HL-60 (cell line): ENCODE measurements around the gene ZP4.

Experiments used
- DNase-seq, 2 experiments: peaks; one replicate each; pipeline ENCODE4 v3.0.0-alpha.2; 2010 to 2020; ENCODE audit warnings: low read depth in 1 of 2, low spot score in 1 of 2
- H3K27ac ChIP-seq: fragments of 250-450 bp; sonication (Bioruptor Pico); replicated peaks from 2 replicates; pipeline ENCODE4 v1.5.1; 2020; ENCODE audit warnings: mild to moderate bottlenecking, moderate library complexity
- H3K27me3 ChIP-seq: fragments of 250-450 bp; sonication (Bioruptor Pico); 2 replicates; pipeline ENCODE4 v1.5.1; 2021; ENCODE audit warnings: mild to moderate bottlenecking, moderate library complexity; ENCODE audit not compliant: insufficient read depth, poor library complexity, severe bottlenecking
- H3K4me3 ChIP-seq: replicated peaks from 2 replicates; pipeline ENCODE4 v1.5.1; 2011; ENCODE audit warnings: mild to moderate bottlenecking, control low read depth, low read length; ENCODE audit not compliant: insufficient read depth
- GABPA ChIP-seq: IDR thresholded peaks from 2 replicates; pipeline ENCODE4 v1.6.1; 2012; ENCODE audit warnings: low read depth
- POLR2AphosphoS5 ChIP-seq: IDR thresholded peaks from 2 replicates; pipeline ENCODE4 v1.6.1; 2012; ENCODE audit warnings: low read depth
- REST ChIP-seq: IDR thresholded peaks from 2 replicates; pipeline ENCODE4 v1.6.1; 2012; ENCODE audit warnings: low read depth; ENCODE audit not compliant: insufficient replicate concordance
- SPI1 ChIP-seq: IDR thresholded peaks from 2 replicates; pipeline ENCODE4 v1.6.1; 2012; ENCODE audit warnings: low read depth, mild to moderate bottlenecking, borderline replicate concordance
- long read RNA-seq: library from polyadenylated mRNA; unstranded; transcript quantifications from one replicate; pipeline ENCODE4 v2.0.0, GENCODE V29; 2020
- TF ChIP-seq, protein P1 (sequence below): IDR thresholded peaks from one replicate; pipeline ENCODE4 v1.5.1; 2011; ENCODE audit warnings: low read length, control low read depth, inconsistent platforms; ENCODE audit not compliant: insufficient read depth

The ZP4 gene, protein sequence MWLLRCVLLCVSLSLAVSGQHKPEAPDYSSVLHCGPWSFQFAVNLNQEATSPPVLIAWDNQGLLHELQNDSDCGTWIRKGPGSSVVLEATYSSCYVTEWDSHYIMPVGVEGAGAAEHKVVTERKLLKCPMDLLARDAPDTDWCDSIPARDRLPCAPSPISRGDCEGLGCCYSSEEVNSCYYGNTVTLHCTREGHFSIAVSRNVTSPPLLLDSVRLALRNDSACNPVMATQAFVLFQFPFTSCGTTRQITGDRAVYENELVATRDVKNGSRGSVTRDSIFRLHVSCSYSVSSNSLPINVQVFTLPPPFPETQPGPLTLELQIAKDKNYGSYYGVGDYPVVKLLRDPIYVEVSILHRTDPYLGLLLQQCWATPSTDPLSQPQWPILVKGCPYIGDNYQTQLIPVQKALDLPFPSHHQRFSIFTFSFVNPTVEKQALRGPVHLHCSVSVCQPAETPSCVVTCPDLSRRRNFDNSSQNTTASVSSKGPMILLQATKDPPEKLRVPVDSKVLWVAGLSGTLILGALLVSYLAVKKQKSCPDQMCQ
- long read RNA-seq, result 0 reads

DNA sequence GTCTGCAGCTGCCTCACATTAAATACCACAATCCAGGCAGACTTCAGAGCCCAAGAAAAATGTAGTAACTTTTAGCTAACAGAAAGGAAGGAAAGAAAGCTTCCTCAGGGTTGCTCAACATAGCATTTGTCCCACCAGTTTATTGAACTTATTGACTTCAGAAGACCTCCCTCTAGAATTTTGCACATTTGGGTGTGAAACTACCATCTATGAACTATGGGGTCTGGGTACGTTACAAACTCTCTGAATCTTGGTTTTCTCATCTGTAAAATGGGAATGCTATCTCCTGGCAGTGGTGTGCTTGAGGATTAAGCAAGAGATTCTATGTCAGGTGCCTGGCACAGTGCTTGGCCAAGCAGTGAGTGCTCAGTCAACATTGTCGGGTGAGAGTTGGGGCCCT lies at the start of gene ZP4:
Gene ZP4 (minus strand): TSS at position 101 of the 400 bp plus-strand sequence. CDS start 287 bp downstream, outside the sequence.
- Histone ChIP-seq H3K27me3 (no peaks in the 10 kb centered on the region), H3K27ac (no peak within 1 kb of the TSS), H3K4me3 (no peak within 1 kb of the TSS)
- DNase-seq, result no peak
- TF ChIP-seq REST, result no peak
- no peak for TF ChIP-seq SPI1
- TF ChIP-seq, protein P1, sequence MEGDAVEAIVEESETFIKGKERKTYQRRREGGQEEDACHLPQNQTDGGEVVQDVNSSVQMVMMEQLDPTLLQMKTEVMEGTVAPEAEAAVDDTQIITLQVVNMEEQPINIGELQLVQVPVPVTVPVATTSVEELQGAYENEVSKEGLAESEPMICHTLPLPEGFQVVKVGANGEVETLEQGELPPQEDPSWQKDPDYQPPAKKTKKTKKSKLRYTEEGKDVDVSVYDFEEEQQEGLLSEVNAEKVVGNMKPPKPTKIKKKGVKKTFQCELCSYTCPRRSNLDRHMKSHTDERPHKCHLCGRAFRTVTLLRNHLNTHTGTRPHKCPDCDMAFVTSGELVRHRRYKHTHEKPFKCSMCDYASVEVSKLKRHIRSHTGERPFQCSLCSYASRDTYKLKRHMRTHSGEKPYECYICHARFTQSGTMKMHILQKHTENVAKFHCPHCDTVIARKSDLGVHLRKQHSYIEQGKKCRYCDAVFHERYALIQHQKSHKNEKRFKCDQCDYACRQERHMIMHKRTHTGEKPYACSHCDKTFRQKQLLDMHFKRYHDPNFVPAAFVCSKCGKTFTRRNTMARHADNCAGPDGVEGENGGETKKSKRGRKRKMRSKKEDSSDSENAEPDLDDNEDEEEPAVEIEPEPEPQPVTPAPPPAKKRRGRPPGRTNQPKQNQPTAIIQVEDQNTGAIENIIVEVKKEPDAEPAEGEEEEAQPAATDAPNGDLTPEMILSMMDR, result no peak
- no peak for TF ChIP-seq GABPA
- TF ChIP-seq POLR2AphosphoS5, result no peak

- no peak for TF ChIP-seq GABPA
- TF ChIP-seq, protein P1, result no peak
- no peak for TF ChIP-seq POLR2AphosphoS5
- no peak for TF ChIP-seq SPI1
- TF ChIP-seq REST, result no peak
- no peak for DNase-seq
- no peak overlapping the region for H3K27ac ChIP-seq
- no peaks in the 10 kb centered on the region for H3K27me3 ChIP-seq
- no peak overlapping the region for H3K4me3 ChIP-seq
Measured at GRCh38 chr1:237938553-237938952, 47.8 kb upstream of the ZP4 start.

DNA sequence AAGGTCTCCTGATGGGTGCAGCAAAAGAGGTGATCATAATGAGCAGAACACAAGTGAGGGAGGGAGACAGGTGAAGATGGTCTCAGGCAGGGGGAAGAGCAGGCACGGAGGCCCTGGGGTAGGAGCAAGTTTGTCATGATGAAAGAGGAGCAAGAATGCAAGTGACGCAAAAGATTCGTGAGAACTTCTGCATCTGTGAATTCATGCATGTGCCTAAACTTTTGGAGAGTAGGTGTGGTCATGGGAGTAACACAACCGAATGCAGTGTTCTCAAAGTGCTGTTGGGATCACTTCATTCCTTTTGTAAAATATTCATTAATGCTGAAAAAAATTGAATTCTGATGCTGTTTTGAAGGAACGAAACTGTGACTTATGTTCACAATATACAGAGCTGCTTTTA lies 47.3 kb upstream of the ZP4 start:
- TF ChIP-seq, protein P1, result no peak
- TF ChIP-seq GABPA (no peak), REST (no peak), POLR2AphosphoS5 (no peak), SPI1 (no peak)
- no peak for DNase-seq

More for the DNA sequence above, 47.3 kb upstream of the ZP4 start:
- Histone ChIP-seq H3K27me3 (no peaks in the 10 kb centered on the region), H3K27ac (no peak overlapping the region), H3K4me3 (no peak overlapping the region)
